AG04450 (cell line): ENCODE measurements around the gene MYH14. TPM values are rescaled to one million over a fixed set of nuclear protein-coding genes. Genes with fewer than 3 reads are reported as not detected.

ENCODE experiments used
- CTCF ChIA-PET: fragments of 300-600, 350-600 bp; formaldehyde crosslinking; extraction: SDS; loops from one replicate; lab custom pipeline; 2022; ENCODE audit warnings: antibody characterized with exemption, inconsistent platforms; lab: Charles Lee
- POLR2A ChIA-PET: fragments of 350-600 bp; formaldehyde crosslinking; extraction: SDS; loops from one replicate; lab custom pipeline; 2021; ENCODE audit warnings: antibody characterized with exemption, inconsistent platforms; lab: Yijun Ruan, JAX
- DNase-seq: peaks from one replicate; pipeline ENCODE4 v3.0.0-alpha.2; 2011; ENCODE audit warnings: low read depth, low spot score
- H3K27ac ChIP-seq: one replicate; pipeline ENCODE4 v1.5.1; 2012; ENCODE audit warnings: low read depth, low read length, control low read depth
- H3K27me3 ChIP-seq: one replicate; pipeline ENCODE4 v1.6.0; 2012; ENCODE audit warnings: low read length; ENCODE audit not compliant: control insufficient read depth, insufficient read depth
- H3K4me3 ChIP-seq: 2 replicates; pipeline ENCODE4 v1.5.1; 2011; ENCODE audit warnings: mild to moderate bottlenecking, low read depth, low read length, control low read depth
- H3K9me3 ChIP-seq: 2 replicates; pipeline ENCODE4 v1.5.1; 2012; ENCODE audit warnings: low read length; ENCODE audit not compliant: control insufficient read depth, insufficient read depth
- polyA plus RNA-seq: library from polyadenylated mRNA; depleted of rRNA; stranded (reverse); fragments of >200 nt; gene quantifications from 2 replicates; pipeline ENCODE4 v1.2.3, GENCODE V29; 2011
- TF ChIP-seq, protein P1 (sequence below): IDR thresholded peaks from 2 replicates; pipeline ENCODE4 v1.5.1; 2011; ENCODE audit warnings: low read depth, low read length, control low read depth, inconsistent platforms

The MYH14 gene
- polyA plus RNA-seq, 1 experiment, result not detected

- ChIA-PET CTCF (no interaction called here), POLR2A (no interaction called here)
- no peak overlapping the region for H3K4me3 ChIP-seq
- no peak overlapping the region for H3K27ac ChIP-seq
- TF ChIP-seq, protein P1, sequence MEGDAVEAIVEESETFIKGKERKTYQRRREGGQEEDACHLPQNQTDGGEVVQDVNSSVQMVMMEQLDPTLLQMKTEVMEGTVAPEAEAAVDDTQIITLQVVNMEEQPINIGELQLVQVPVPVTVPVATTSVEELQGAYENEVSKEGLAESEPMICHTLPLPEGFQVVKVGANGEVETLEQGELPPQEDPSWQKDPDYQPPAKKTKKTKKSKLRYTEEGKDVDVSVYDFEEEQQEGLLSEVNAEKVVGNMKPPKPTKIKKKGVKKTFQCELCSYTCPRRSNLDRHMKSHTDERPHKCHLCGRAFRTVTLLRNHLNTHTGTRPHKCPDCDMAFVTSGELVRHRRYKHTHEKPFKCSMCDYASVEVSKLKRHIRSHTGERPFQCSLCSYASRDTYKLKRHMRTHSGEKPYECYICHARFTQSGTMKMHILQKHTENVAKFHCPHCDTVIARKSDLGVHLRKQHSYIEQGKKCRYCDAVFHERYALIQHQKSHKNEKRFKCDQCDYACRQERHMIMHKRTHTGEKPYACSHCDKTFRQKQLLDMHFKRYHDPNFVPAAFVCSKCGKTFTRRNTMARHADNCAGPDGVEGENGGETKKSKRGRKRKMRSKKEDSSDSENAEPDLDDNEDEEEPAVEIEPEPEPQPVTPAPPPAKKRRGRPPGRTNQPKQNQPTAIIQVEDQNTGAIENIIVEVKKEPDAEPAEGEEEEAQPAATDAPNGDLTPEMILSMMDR, result no peak
- no peak for DNase-seq
- peaks cover 3% of the 10 kb centered on the region; the same call in 1 of the 2 replicates for H3K9me3 ChIP-seq
- H3K27me3 ChIP-seq, result peaks cover 20% of the 10 kb centered on the region
Observed at GRCh38 chr19:50322931-50323781, 119.7 kb downstream of the MYH14 start.

GRCh38 chr19:50323782-50324133 lies 120.3 kb downstream of the MYH14 start:
- no peak overlapping the region for H3K4me3 ChIP-seq
- CTCF ChIA-PET, result no interaction called here
- POLR2A ChIA-PET, result no interaction called here

GRCh38 chr19:50324331-50324730 lies 120.9 kb downstream of the MYH14 start:
- Histone ChIP-seq H3K27me3 (peaks cover 24% of the 10 kb centered on the region), H3K9me3 (peaks cover 7% of the 10 kb centered on the region), H3K27ac (no peak overlapping the region), H3K4me3 (no peak overlapping the region)
- TF ChIP-seq, protein P1, result no peak
- CTCF ChIA-PET, result no interaction called here
- POLR2A ChIA-PET, result no interaction called here
- DNase-seq, result no peak

More at GRCh38 chr19:50323782-50324133, 120.3 kb downstream of the MYH14 start:
- DNase-seq, result no peak
- no peak overlapping the region for H3K27ac ChIP-seq
- peaks cover 22% of the 10 kb centered on the region for H3K27me3 ChIP-seq
- TF ChIP-seq, protein P1, result no peak
- peaks cover 3% of the 10 kb centered on the region; the same call in 1 of the 2 replicates for H3K9me3 ChIP-seq

DNA sequence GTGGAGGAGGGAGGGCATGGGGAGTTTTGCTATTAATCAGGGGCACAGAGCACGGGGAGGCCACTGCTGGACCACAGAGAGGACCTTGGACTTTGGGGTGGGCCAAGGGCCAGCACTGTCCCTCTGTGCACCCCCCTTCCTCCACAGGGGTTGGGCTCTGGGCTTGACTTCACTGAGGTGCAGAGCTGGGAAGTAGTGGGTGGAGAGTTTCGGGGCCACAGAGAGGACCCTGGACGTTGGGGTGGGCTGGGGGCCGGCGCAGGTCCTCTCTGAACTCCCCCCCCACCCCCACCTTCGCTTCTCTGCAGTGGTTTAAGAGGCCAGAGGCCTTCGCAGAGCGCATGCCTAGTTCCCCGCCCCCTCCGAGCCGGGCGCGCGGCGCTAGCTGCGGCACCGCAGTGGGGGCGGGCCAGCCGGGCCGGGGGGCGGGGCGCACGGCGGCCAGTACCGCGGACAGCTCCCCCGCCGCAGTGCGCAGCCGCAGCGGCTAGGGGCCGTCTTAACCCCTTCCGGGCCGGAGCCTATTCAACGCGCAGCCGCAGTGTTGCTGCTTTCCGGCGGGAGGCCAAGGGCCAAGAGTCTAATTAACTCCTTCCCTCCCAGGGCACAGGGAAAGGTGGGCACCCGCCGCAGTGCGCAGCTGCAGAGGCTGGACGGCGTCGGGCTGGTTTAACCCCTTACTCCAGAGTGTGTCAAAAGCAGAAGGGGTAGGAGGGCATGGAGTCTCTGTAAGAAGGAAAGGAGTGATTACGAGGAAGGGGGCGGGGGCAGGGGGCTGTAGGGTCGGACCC lies 122.1 kb downstream of the MYH14 start:
- no peak overlapping the region for H3K27ac ChIP-seq
- no peak for DNase-seq
- H3K9me3 ChIP-seq, result peaks cover 17% of the 10 kb centered on the region
- peaks cover 36% of the 10 kb centered on the region for H3K27me3 ChIP-seq
- no peak overlapping the region for H3K4me3 ChIP-seq
- TF ChIP-seq, protein P1, result no peak
- POLR2A ChIA-PET, result interaction anchor here (0.6 kb wide), 1 partner anchor 98 kb away, joined by 4 read pairs; no protein-coding TSS in a partner anchor
- CTCF ChIA-PET, result no interaction called here
